Measurements from ENCODE around the gene SCCPDH. TPM values are rescaled to one million over a fixed set of nuclear protein-coding genes. Genes with fewer than 3 reads are reported as not detected.

SCCPDH gene
- total and polyA plus RNA-seq, 9 donors: 14.7 to 26.2 (median 23.8) TPM

GRCh38 chr1:246790364-246790763 is 66.2 kb downstream of the SCCPDH start:
- intact Hi-C loops (cut with DNase I): no loop called here
- 94 to 98% (median 97%) methylated on average over 7 of the region's 7 CpGs for WGBS, 3 donors
- H3K27me3 ChIP-seq: no peaks in the 10 kb centered on the region

GRCh38 chr1:246790833-246791232 is 66.6 kb downstream of the SCCPDH start:
- H3K9me3 ChIP-seq: no peaks in the 10 kb centered on the region
- H3K27me3 ChIP-seq: no peaks in the 10 kb centered on the region
- TF ChIP-seq CTCF (IDR thresholded peaks at IDR 0.05): no peak
- TF ChIP-seq POLR2A (IDR thresholded peaks at IDR 0.05): no peak
- TF ChIP-seq EP300 (IDR thresholded peaks at IDR 0.05): no peak
- WGBS, 3 donors: 88 to 94% (median 90%) methylated on average over 19 of the region's 19 CpGs
- intact Hi-C loops (cut with DNase I): no loop called here
- H3K36me3 ChIP-seq: no peaks in the 10 kb centered on the region
- DNase-seq: no peak
- H3K4me3 ChIP-seq: no peak overlapping the region
- H3K4me1 ChIP-seq (ENCODE audit: insufficient read depth): peaks cover 5% of the 10 kb centered on the region
- no peak overlapping the region for H3K27ac ChIP-seq

More at GRCh38 chr1:246790364-246790763, 66.2 kb downstream of the SCCPDH start:
- H3K4me1 ChIP-seq (ENCODE audit: insufficient read depth): peaks cover 5% of the 10 kb centered on the region
- TF ChIP-seq CTCF (IDR thresholded peaks at IDR 0.05) (no peak), EP300 (IDR thresholded peaks at IDR 0.05) (no peak)
- no peaks in the 10 kb centered on the region for H3K9me3 ChIP-seq
- H3K36me3 ChIP-seq: no peaks in the 10 kb centered on the region
- no peak overlapping the region for H3K4me3 ChIP-seq
- DNase-seq: no peak
- no peak overlapping the region for H3K27ac ChIP-seq

GRCh38 chr1:246791303-246791918 is 67.2 kb downstream of the SCCPDH start:
- WGBS, 3 donors: 82 to 84% (median 83%) methylated on average over 17 of the region's 17 CpGs
- Histone ChIP-seq H3K4me3 (no peak overlapping the region), H3K4me1 (ENCODE audit: insufficient read depth) (peaks cover 5% of the 10 kb centered on the region), H3K9me3 (no peaks in the 10 kb centered on the region), H3K27me3 (no peaks in the 10 kb centered on the region), H3K36me3 (no peaks in the 10 kb centered on the region), H3K27ac (no peak overlapping the region)
- no peak for DNase-seq
- no peak for TF ChIP-seq POLR2A (IDR thresholded peaks at IDR 0.05)
- no peak for TF ChIP-seq CTCF (IDR thresholded peaks at IDR 0.05)
- TF ChIP-seq EP300 (IDR thresholded peaks at IDR 0.05): no peak
- intact Hi-C loops (cut with DNase I): no loop called here

- Histone ChIP-seq H3K27me3 (no peaks in the 10 kb centered on the region), H3K27ac (no peak overlapping the region), H3K9me3 (no peaks in the 10 kb centered on the region), H3K36me3 (no peaks in the 10 kb centered on the region), H3K4me3 (no peak overlapping the region), H3K4me1 (ENCODE audit: insufficient read depth) (peaks cover 5% of the 10 kb centered on the region)
- TF ChIP-seq EP300 (IDR thresholded peaks at IDR 0.05): no peak
- TF ChIP-seq CTCF (IDR thresholded peaks at IDR 0.05): no peak
- TF ChIP-seq POLR2A (IDR thresholded peaks at IDR 0.05): no peak
- intact Hi-C loops (cut with DNase I): no loop called here
- WGBS, 3 donors: 83 to 91% (median 88%) methylated on average over 25 of the region's 25 CpGs
- no peak for DNase-seq
These were observed 68.4 kb downstream of the SCCPDH start for GRCh38 chr1:246792603-246793002.

Data from ovary (tissue), 9 donors.